DMS114 treated with DMSO at 0.1 percent for 48 hours (cell line): ENCODE results near the gene VEGFB.

ENCODE experiments used
- DNase-seq: peaks from one replicate; lab custom pipeline; 2025; ENCODE audit not compliant: unreplicated experiment; lab: John Stamatoyannopoulos, UW

VEGFB gene

GRCh38 chr11:64276653-64277431 lies 42.5 kb downstream of the VEGFB start:
- DNase-seq = no peak

DNA sequence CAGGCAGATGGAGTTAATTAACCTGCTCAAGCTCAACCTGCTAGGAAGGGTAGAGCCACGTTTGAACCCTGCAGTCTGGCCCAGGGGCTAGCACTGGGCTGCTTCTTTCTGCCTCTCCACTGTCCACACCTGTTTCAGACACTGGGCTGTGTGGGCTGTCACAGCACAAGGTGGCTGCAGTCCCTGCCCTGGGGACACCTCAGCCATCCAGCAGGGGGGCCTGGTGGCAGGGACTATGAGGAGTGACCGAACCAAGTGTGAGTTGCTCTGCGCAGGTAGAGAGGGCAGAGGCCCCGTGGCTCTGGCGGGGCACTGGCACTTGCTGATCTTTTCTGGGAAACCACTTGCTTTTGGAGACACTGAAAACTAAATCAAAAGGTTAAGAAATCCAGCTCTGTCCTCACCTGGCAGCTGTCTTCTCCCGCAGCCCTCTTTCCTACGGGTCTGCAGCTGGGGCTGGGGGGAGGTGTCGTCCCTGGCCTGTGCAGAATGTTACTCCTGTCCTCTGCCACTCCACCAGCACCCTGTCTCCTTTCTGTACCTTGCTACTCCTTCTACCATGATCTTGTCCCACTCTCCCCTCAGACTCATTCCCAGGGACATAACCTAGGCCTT lies 44.3 kb downstream of the VEGFB start:
- DNase-seq = no peak

GRCh38 chr11:64281957-64282770 lies 47.8 kb downstream of the VEGFB start:
- no peak for DNase-seq

GRCh38 chr11:64283092-64283491 lies 48.7 kb downstream of the VEGFB start:
- no peak for DNase-seq

- peak; percentile 85 for DNase-seq
Measured at GRCh38 chr11:64284048-64284961, 49.9 kb downstream of the VEGFB start, which contains the start of gene BAD. TSS of gene BAD (minus strand) at chr11:64284665. CDS start at chr11:64284368, 297 bp downstream.

DNA sequence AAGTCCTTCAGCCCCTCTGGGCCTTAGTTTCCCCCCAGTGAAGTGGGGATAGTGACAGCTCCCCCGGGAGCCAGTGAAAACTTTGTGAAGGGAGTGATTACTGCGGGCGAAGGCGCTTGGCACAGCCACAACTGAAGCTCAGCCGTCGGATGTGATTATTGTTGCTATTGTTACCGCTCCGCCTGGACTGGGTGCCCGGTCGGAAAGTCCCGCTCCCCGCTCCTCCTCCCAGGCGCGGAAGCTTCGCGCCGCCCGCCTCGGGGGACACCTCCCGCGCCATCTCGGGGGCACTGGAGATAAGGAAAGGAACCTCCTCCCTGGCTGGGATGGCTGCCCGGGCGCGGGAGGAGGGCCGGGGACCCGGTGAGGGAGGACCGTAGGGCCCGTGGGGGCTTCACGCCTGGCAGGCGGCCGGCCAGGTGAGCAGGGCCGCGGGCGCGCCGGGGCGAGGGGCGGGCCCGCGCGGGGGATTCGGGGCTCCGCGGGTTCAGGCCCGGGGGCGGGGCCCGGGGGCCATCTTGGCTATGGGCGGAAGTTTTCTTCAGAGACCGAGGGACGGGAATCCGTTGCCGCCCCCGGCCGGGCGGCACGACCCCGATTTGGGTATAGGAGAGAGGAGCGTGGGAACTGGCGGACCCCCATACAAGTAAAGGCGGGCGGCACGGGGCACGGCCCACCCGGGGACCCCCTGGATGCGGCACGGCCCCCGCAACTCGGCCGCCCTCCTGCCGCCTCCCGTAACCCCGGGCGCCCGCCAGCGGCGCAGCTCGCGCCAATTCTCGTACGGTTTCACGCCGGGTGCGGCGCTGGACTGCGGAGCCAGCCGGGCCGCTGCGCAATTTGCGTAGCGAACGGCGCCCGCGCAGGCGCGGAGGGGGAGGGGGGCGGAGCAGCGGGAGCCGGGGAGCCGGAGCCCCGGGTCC lies 50.8 kb downstream of the VEGFB start, which contains the start of gene GPR137:
GPR137 (plus strand) TSS at position 887 of the 923 bp plus-strand sequence. CDS start 677 bp downstream, outside the sequence.
- peak; percentile 72 for DNase-seq

DNA sequence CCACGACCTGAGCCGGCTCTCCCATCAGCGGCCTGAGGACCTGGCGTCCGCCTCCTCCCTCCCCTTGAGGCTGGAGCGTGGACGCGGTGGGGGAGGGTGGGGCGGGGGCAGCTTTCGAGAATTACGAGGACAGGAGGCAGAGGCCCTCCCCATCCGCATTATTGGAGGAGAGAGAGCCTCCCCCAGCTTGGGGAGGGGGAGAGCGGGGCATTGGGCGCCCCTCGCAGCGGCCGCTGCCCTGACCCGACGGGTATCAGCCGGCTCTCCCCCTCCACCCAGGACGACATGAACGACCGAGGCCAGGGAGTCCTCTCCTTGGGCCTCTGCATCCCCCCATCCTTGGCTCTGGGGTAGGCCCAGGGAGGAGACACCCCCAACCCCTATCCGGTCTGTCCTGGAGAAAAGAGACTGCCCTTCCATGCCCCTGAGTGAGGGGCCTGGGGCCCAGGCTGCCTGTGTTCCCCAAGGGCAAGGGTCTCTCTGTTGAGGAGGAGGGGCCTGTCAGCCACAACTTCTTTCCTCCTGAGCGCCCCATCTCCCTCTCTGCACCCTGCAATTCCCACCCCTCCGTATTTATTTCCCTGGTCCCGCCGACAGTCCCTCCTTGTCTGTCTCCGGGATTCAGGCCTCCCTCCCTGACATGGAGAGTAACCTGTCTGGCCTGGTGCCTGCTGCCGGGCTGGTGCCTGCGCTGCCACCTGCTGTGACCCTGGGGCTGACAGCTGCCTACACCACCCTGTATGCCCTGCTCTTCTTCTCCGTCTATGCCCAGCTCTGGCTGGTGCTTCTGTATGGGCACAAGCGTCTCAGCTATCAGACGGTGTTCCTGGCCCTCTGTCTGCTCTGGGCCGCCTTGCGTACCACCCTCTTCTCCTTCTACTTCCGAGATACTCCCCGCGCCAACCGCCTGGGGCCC lies 51.8 kb downstream of the VEGFB start:
- no peak for DNase-seq

GRCh38 chr11:64286801-64287159 lies 52.4 kb downstream of the VEGFB start:
- DNase-seq = no peak

DNA sequence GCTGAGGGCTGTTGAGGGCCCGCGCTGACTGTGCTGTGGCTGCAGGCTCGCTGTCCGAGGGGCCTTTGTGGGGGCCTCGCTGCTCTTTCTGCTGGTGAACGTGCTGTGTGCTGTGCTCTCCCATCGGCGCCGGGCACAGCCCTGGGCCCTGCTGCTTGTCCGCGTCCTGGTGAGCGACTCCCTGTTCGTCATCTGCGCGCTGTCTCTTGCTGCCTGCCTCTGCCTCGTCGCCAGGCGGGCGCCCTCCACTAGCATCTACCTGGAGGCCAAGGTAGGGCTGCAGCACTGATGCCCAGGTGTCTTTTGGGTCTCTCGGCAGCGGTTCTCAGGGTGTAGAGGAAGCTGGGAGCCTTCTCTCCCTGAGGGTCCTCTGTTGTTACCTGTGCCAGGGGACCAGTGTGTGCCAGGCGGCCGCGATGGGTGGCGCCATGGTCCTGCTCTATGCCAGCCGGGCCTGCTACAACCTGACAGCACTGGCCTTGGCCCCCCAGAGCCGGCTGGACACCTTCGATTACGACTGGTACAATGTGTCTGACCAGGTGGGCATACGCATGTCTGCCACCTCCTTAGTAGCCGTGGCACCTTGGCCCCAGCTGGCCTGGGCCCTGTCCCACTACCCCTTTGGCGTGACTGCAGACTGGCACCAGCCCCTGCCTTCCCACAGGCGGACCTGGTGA lies 53.4 kb downstream of the VEGFB start:
- DNase-seq = no peak

- DNase-seq = no peak
Measured at GRCh38 chr11:64288353-64288750, 54.0 kb downstream of the VEGFB start.
